AG09309 (cell line): Measurements from ENCODE around the gene VGLL2.
A peak's percentile ranks its signal among the peaks of the same experiment; 100 is the strongest.

Experiments
- DNase-seq: peaks from one replicate; pipeline ENCODE4 v3.0.0-alpha.2; 2010; ENCODE audit warnings: low read depth
- H3K4me3 ChIP-seq: 2 replicates; pipeline ENCODE4 v1.5.1; 2011; ENCODE audit warnings: mild to moderate bottlenecking, low read depth, low read length, moderate library complexity; ENCODE audit not compliant: control insufficient read depth
- CTCF ChIP-seq: IDR thresholded peaks from 2 replicates; pipeline ENCODE4 v1.5.1; 2011; ENCODE audit warnings: mild to moderate bottlenecking, low read depth, low read length, inconsistent platforms; ENCODE audit not compliant: insufficient read depth, control insufficient read depth; ENCODE audit errors: missing control alignments

VGLL2 gene

DNA sequence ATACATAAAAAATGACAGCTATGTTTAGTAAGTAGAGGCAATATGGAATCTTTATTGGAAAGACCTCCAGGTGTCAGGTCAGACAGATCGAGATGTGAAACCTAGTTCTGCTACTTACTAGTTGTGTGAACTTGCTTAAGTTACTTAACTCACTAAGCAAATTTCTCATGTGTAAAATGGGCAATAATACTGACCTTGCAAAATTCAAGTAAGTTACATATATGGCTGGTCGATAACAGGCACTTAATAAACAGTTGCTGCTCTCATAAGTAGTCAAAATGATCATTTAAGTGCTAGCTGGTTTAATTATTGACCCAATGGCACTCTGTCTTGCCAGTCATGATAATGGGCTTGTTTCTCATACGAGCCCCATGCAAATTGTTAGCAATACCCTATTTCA is 46.0 kb downstream of the VGLL2 start:
- no peak overlapping the region for H3K4me3 ChIP-seq
- no peak for TF ChIP-seq CTCF
- no peak for DNase-seq

DNA sequence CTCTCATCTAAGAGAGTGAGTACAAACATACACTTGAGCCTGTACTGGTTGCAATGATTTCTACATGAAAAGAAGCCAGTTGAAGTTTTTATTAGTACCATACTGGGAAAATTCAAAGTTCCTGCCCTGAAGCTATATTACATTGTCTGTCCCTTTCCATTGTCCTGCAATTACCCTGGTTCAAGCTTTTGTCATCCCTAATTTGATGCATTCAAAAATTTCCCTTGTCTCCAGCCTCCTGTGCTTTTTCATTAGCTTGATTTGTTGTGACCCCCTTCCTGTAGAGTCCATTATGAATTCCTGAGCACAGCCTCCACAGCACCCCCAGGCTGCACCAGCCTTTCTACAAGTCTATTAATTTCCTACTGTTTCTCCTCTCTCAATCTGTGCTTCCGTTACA is 46.4 kb downstream of the VGLL2 start:
- no peak overlapping the region for H3K4me3 ChIP-seq
- TF ChIP-seq CTCF = no peak
- DNase-seq = no peak

DNA sequence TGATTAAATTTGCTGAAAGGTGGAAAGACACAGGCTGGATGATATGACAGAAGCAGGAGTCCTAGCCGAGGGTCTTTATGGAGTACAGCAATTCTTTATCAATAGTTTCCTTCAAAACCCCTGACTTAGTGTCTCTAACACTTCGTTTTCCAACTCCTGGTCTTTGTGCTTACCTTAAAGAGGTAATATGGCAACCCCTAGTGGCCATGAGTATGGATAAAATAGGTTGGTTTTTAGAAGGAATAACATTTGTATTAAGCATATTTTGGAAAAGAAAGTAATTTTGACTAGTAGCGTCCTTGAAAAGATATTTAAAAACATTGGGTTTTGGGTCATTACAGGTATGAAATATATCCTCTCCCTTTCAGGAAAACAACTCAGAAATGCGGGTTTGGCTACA is 51.9 kb downstream of the VGLL2 start:
- no peak overlapping the region for H3K4me3 ChIP-seq
- TF ChIP-seq CTCF = peak; percentile 43
- DNase-seq = no peak
